GM12873 (cell line): ENCODE results near the gene RTN4RL2.

Experiments
- CTCF ChIP-seq: IDR thresholded peaks from 2 replicates; pipeline ENCODE4 v1.5.1; 2012; ENCODE audit warnings: low read depth, mild to moderate bottlenecking, moderate library complexity, low read length, control low read depth; ENCODE audit not compliant: insufficient read depth; ENCODE audit errors: missing control alignments

The RTN4RL2 gene

GRCh38 chr11:57466680-57467079 is 6.4 kb downstream of the RTN4RL2 start:
- no peak for TF ChIP-seq CTCF

GRCh38 chr11:57467508-57468157 is 7.3 kb downstream of the RTN4RL2 start:
- TF ChIP-seq CTCF, result no peak

GRCh38 chr11:57468276-57468675 is 7.9 kb downstream of the RTN4RL2 start:
- no peak for TF ChIP-seq CTCF

- no peak for TF ChIP-seq CTCF
Measured at GRCh38 chr11:57469268-57469667, 8.9 kb downstream of the RTN4RL2 start.

GRCh38 chr11:57471496-57471895 is 11.2 kb downstream of the RTN4RL2 start:
- TF ChIP-seq CTCF, result no peak

- TF ChIP-seq CTCF, result no peak
Measured at GRCh38 chr11:57473285-57473841, 13.0 kb downstream of the RTN4RL2 start.

- TF ChIP-seq CTCF, result no peak
Measured at GRCh38 chr11:57474017-57474802, 13.9 kb downstream of the RTN4RL2 start.
